Measurements from ENCODE around the gene SLC16A6.
"Not testable (repeated sequence)": the region's sequence is repeated elsewhere in the genome, so short reads cannot be mapped to it uniquely, and the experiment has no call there.

SLC16A6 gene

GRCh38 chr17:68246271-68247028, 44.5 kb downstream of the SLC16A6 start:
- no peak for DNase-seq

GRCh38 chr17:68239632-68240366, 51.1 kb downstream of the SLC16A6 start:
- DNase-seq: no peak

GRCh38 chr17:68238871-68239253, 52.1 kb downstream of the SLC16A6 start:
- peak in 1 of 2 donors; percentile 44 for DNase-seq

GRCh38 chr17:68238164-68238870, 52.6 kb downstream of the SLC16A6 start:
- peak; percentile 47 to 75 for DNase-seq

- peak; percentile 80 to 87 for DNase-seq
These were observed 53.4 kb downstream of the SLC16A6 start for GRCh38 chr17:68237369-68238163.

GRCh38 chr17:68235336-68235791, 55.6 kb downstream of the SLC16A6 start:
- not testable (repeated sequence) for DNase-seq

GRCh38 chr17:68234726-68235335, 56.1 kb downstream of the SLC16A6 start:
- peak; percentile 72 to 84 for DNase-seq

- DNase-seq: not testable (repeated sequence)
These were observed 58.2 kb downstream of the SLC16A6 start for GRCh38 chr17:68232741-68233140.

- no peak for DNase-seq
These were observed 59.4 kb downstream of the SLC16A6 start for GRCh38 chr17:68231541-68231940.

- DNase-seq: not testable (repeated sequence)
These were observed 59.8 kb downstream of the SLC16A6 start for GRCh38 chr17:68231131-68231530.

- no peak for DNase-seq
These were observed 61.3 kb downstream of the SLC16A6 start for GRCh38 chr17:68229619-68230018.

- no peak for DNase-seq
These were observed 61.9 kb downstream of the SLC16A6 start for GRCh38 chr17:68228817-68229570.

GRCh38 chr17:68228039-68228680, 62.8 kb downstream of the SLC16A6 start:
- not testable (repeated sequence) for DNase-seq

- DNase-seq: peak in 1 of 2 donors; percentile 40
These were observed 65.9 kb downstream of the SLC16A6 start for GRCh38 chr17:68225055-68225454.

GRCh38 chr17:68222606-68223005, 68.3 kb downstream of the SLC16A6 start:
- DNase-seq: no peak

- no peak for DNase-seq
These were observed 69.1 kb downstream of the SLC16A6 start for GRCh38 chr17:68221786-68222185.

- DNase-seq: not testable (repeated sequence)
These were observed 70.1 kb downstream of the SLC16A6 start for GRCh38 chr17:68220786-68221185.

- not testable (repeated sequence) for DNase-seq
These were observed 70.7 kb downstream of the SLC16A6 start for GRCh38 chr17:68220186-68220585.

- DNase-seq: not testable (repeated sequence)
These were observed 71.5 kb downstream of the SLC16A6 start for GRCh38 chr17:68219429-68219828.

All from CD4-positive, alpha-beta T cell treated with Interleukin-4 for 1 hour (primary cell).